ENCODE data around the gene ACKR3. TPM values are rescaled to one million over a fixed set of nuclear protein-coding genes. Genes with fewer than 3 reads are reported as not detected.

The ACKR3 gene
- total RNA-seq, 1 donor from 2014 or later, result 56.6 TPM

- H3K36me3 Mint-ChIP-seq (ENCODE audit: low read depth), result peaks cover 5% of the 10 kb centered on the region
- peaks cover 15% of the 10 kb centered on the region for H3K9me3 Mint-ChIP-seq (ENCODE audit: low read depth)
- H3K27me3 Mint-ChIP-seq (ENCODE audit: low read depth), result no peaks in the 10 kb centered on the region
- TF ChIP-seq CTCF (IDR thresholded peaks at IDR 0.05), result no peak
- H3K27ac Mint-ChIP-seq (ENCODE audit: unreplicated experiment), result no peak overlapping the region
- H3K4me1 Mint-ChIP-seq (ENCODE audit: low read depth), result peaks cover 52% of the 10 kb centered on the region
- H3K4me3 Mint-ChIP-seq (ENCODE audit: unreplicated experiment), result no peak overlapping the region
- DNase-seq (ENCODE audit: low spot score), result no peak
Observed at GRCh38 chr2:236552212-236552542, 17.4 kb upstream of the ACKR3 start.

- no peaks in the 10 kb centered on the region for H3K27me3 Mint-ChIP-seq (ENCODE audit: low read depth)
- H3K4me1 Mint-ChIP-seq (ENCODE audit: low read depth), result peaks cover 49% of the 10 kb centered on the region
- H3K27ac Mint-ChIP-seq (ENCODE audit: unreplicated experiment), result no peak overlapping the region
- no peak for TF ChIP-seq CTCF (IDR thresholded peaks at IDR 0.05)
- H3K4me3 Mint-ChIP-seq (ENCODE audit: unreplicated experiment), result no peak overlapping the region
- DNase-seq (ENCODE audit: low spot score), result peak; percentile 48
- peaks cover 13% of the 10 kb centered on the region for H3K9me3 Mint-ChIP-seq (ENCODE audit: low read depth)
- peaks cover 3% of the 10 kb centered on the region for H3K36me3 Mint-ChIP-seq (ENCODE audit: low read depth)
Observed at GRCh38 chr2:236552581-236553363, 16.9 kb upstream of the ACKR3 start.

- Mint-ChIP-seq H3K27ac (ENCODE audit: unreplicated experiment) (peak overlapping the region; percentile 82), H3K27me3 (ENCODE audit: low read depth) (no peaks in the 10 kb centered on the region), H3K4me1 (ENCODE audit: low read depth) (peaks cover 45% of the 10 kb centered on the region), H3K9me3 (ENCODE audit: low read depth) (peaks cover 11% of the 10 kb centered on the region), H3K4me3 (ENCODE audit: unreplicated experiment) (no peak overlapping the region), H3K36me3 (ENCODE audit: low read depth) (peaks cover 3% of the 10 kb centered on the region)
- TF ChIP-seq CTCF (IDR thresholded peaks at IDR 0.05), result no peak
- DNase-seq (ENCODE audit: low spot score), result peak; percentile 77
Observed at GRCh38 chr2:236553522-236553921, 16.1 kb upstream of the ACKR3 start.

GRCh38 chr2:236554629-236555282 lies 14.9 kb upstream of the ACKR3 start:
- Mint-ChIP-seq H3K4me1 (ENCODE audit: low read depth) (peaks cover 44% of the 10 kb centered on the region), H3K4me3 (ENCODE audit: unreplicated experiment) (no peak overlapping the region), H3K27ac (ENCODE audit: unreplicated experiment) (no peak overlapping the region), H3K27me3 (ENCODE audit: low read depth) (no peaks in the 10 kb centered on the region), H3K36me3 (ENCODE audit: low read depth) (peaks cover 3% of the 10 kb centered on the region), H3K9me3 (ENCODE audit: low read depth) (peaks cover 11% of the 10 kb centered on the region)
- no peak for TF ChIP-seq CTCF (IDR thresholded peaks at IDR 0.05)
- peak; percentile 41 for DNase-seq (ENCODE audit: low spot score)

- Mint-ChIP-seq H3K27ac (ENCODE audit: unreplicated experiment) (no peak overlapping the region), H3K36me3 (ENCODE audit: low read depth) (peaks cover 3% of the 10 kb centered on the region), H3K4me3 (ENCODE audit: unreplicated experiment) (no peak overlapping the region), H3K4me1 (ENCODE audit: low read depth) (peaks cover 45% of the 10 kb centered on the region), H3K9me3 (ENCODE audit: low read depth) (peaks cover 11% of the 10 kb centered on the region), H3K27me3 (ENCODE audit: low read depth) (no peaks in the 10 kb centered on the region)
- no peak for TF ChIP-seq CTCF (IDR thresholded peaks at IDR 0.05)
- no peak for DNase-seq (ENCODE audit: low spot score)
Observed at GRCh38 chr2:236555481-236555880, 14.1 kb upstream of the ACKR3 start.

Data from chondrocyte (in vitro differentiated cells).